HFFc6 (cell line): Measurements from ENCODE around the gene CISD1. TPM values are rescaled to one million over a fixed set of nuclear protein-coding genes. Genes with fewer than 3 reads are reported as not detected.

Source experiments
- DNase-seq: peaks from one replicate; pipeline ENCODE4 v3.0.0-alpha.2; 2018
- H3K27ac Mint-ChIP-seq: 2 replicates; pipeline ENCODE4 v1.8.0; 2020; ENCODE audit warnings: mild to moderate bottlenecking, mixed read lengths
- H3K27me3 Mint-ChIP-seq: 2 replicates; pipeline ENCODE4 v1.8.0; 2021; ENCODE audit warnings: mild to moderate bottlenecking, moderate library complexity, mixed read lengths; ENCODE audit not compliant: insufficient read depth
- H3K36me3 Mint-ChIP-seq: 2 replicates; pipeline ENCODE4 v1.8.0; 2021; ENCODE audit warnings: low read depth, mixed read lengths
- H3K4me1 Mint-ChIP-seq: 2 replicates; pipeline ENCODE4 v1.8.0; 2020; ENCODE audit warnings: low read depth, mixed read lengths
- H3K4me3 Mint-ChIP-seq: 2 replicates; pipeline ENCODE4 v1.8.0; 2020; ENCODE audit warnings: mild to moderate bottlenecking, moderate library complexity, mixed read lengths
- H3K9me3 Mint-ChIP-seq: 2 replicates; pipeline ENCODE4 v1.8.0; 2020; ENCODE audit warnings: mild to moderate bottlenecking, mixed read lengths
- CTCF ChIP-seq: fragments of 200-600 bp; sonication (generic); IDR thresholded peaks from 2 replicates; pipeline ENCODE4 v1.5.0; 2021; ENCODE audit warnings: antibody characterized with exemption, mild to moderate bottlenecking
- total RNA-seq, 6 experiments: library from RNA; stranded (reverse); fragmentation: NEBNext Ultra II Directional; extraction: Animal tissue kit (Norgen Biotek cat#: 25700); gene quantifications; 2 replicates in 1 of 6; 3 replicates in 5 of 6; pipeline ENCODE4 v1.2.3, GENCODE V29; 2021

The CISD1 gene
- total RNA-seq, 6 experiments from 2014 or later, result 36.6 to 55.3 (median 43.8) TPM

GRCh38 chr10:58320351-58321049 lies 51.5 kb downstream of the CISD1 start:
- H3K27ac Mint-ChIP-seq, result no peak overlapping the region
- H3K4me1 Mint-ChIP-seq, result peaks cover 7% of the 10 kb centered on the region; the same call in 1 of the 2 replicates
- H3K27me3 Mint-ChIP-seq, result peaks cover 8% of the 10 kb centered on the region
- no peak for TF ChIP-seq CTCF
- no peak overlapping the region for H3K4me3 Mint-ChIP-seq
- DNase-seq, result no peak
- no peaks in the 10 kb centered on the region for H3K36me3 Mint-ChIP-seq
- H3K9me3 Mint-ChIP-seq, result no peaks in the 10 kb centered on the region

GRCh38 chr10:58322072-58322834 lies 53.3 kb downstream of the CISD1 start:
- TF ChIP-seq CTCF, result no peak
- Mint-ChIP-seq H3K4me1 (peaks cover 15% of the 10 kb centered on the region), H3K27ac (no peak overlapping the region), H3K27me3 (peaks cover 11% of the 10 kb centered on the region), H3K36me3 (no peaks in the 10 kb centered on the region), H3K9me3 (no peaks in the 10 kb centered on the region), H3K4me3 (no peak overlapping the region)
- no peak for DNase-seq

- H3K36me3 Mint-ChIP-seq, result no peaks in the 10 kb centered on the region
- H3K4me3 Mint-ChIP-seq, result no peak overlapping the region
- no peak for DNase-seq
- no peaks in the 10 kb centered on the region for H3K9me3 Mint-ChIP-seq
- H3K4me1 Mint-ChIP-seq, result peaks cover 20% of the 10 kb centered on the region
- H3K27ac Mint-ChIP-seq, result no peak overlapping the region
- no peak for TF ChIP-seq CTCF
- H3K27me3 Mint-ChIP-seq, result peaks cover 11% of the 10 kb centered on the region
These were observed 53.9 kb downstream of the CISD1 start for GRCh38 chr10:58322835-58323209.

- DNase-seq, result peak; percentile 39
- H3K27ac Mint-ChIP-seq, result no peak overlapping the region
- no peaks in the 10 kb centered on the region for H3K9me3 Mint-ChIP-seq
- no peaks in the 10 kb centered on the region for H3K36me3 Mint-ChIP-seq
- H3K27me3 Mint-ChIP-seq, result peaks cover 10% of the 10 kb centered on the region
- peaks cover 20% of the 10 kb centered on the region for H3K4me1 Mint-ChIP-seq
- H3K4me3 Mint-ChIP-seq, result peak overlapping the region; percentile 33
- no peak for TF ChIP-seq CTCF
These were observed 58.0 kb downstream of the CISD1 start for GRCh38 chr10:58326967-58327381.

GRCh38 chr10:58328233-58328632 lies 59.3 kb downstream of the CISD1 start:
- no peak for TF ChIP-seq CTCF
- H3K9me3 Mint-ChIP-seq, result no peaks in the 10 kb centered on the region
- peaks cover 10% of the 10 kb centered on the region for H3K27me3 Mint-ChIP-seq
- H3K36me3 Mint-ChIP-seq, result no peaks in the 10 kb centered on the region
- no peak for DNase-seq
- no peak overlapping the region for H3K27ac Mint-ChIP-seq
- H3K4me1 Mint-ChIP-seq, result peaks cover 13% of the 10 kb centered on the region
- H3K4me3 Mint-ChIP-seq, result no peak overlapping the region
